Measurements from ENCODE around the gene LRP5.
"Not testable (repeated sequence)": the region's sequence is repeated elsewhere in the genome, so short reads cannot be mapped to it uniquely, and the experiment has no call there.

Gene LRP5

DNA sequence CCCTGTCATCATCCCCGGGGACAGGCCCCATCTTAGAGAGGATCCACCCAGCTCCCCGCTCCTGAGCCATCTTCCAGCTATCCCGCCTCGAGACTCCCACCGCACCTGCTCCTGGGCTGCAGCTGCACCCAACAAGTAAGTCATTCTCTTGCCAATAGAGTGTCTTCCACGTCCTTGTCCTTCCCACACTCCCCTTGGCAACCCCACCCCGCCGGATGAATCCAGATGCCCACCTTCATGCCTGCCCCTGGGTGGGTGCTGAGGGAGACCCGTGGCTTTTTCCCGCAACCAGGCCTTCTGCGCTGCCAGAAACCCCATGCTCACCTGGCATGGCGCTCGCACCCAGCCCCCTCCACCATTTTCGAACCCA lies 29.5 kb upstream of the LRP5 start:
- no peak for DNase-seq

GRCh38 chr11:68284588-68284987 lies 27.8 kb upstream of the LRP5 start:
- not testable (repeated sequence) for DNase-seq

DNA sequence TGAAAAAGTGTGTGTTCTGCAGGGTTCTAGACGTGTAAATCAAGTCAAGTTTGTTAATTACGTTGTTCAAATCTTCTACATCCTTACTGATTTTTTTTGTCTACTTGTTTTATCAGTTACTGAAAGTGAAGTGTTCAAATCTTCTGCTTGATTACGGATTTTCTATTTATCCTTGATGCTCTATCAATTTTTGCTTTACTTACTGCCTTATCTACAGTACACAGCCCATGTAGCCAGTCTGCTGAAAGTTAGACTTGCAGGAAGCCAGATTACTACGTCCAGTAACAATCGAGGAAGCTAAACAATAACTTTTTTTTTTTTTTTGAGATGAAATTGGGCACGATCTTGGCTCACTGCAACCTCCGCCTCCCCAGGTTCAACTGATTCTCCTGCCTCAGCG lies 25.0 kb upstream of the LRP5 start:
- no peak for DNase-seq

DNA sequence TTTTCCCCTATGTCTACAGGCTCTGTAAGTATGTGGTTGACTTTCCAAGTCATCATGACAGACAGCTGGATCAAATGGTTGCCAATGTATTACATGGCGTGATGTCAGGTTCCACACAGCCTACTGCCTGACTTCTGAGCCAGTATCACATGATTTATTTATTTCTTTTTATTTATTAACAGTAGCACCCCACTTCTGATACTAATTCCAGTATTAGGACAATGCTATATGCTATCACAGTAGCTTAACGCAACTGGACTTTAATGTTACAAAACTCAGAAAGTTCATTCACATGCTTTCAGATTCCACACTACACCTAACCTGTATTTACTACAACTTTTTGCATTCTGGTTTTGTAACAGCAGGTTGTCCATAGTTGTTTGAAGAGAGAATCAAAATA lies 22.9 kb upstream of the LRP5 start:
- no peak for DNase-seq

- no peak for DNase-seq
Measured at GRCh38 chr11:68293708-68294107, 18.7 kb upstream of the LRP5 start.

DNA sequence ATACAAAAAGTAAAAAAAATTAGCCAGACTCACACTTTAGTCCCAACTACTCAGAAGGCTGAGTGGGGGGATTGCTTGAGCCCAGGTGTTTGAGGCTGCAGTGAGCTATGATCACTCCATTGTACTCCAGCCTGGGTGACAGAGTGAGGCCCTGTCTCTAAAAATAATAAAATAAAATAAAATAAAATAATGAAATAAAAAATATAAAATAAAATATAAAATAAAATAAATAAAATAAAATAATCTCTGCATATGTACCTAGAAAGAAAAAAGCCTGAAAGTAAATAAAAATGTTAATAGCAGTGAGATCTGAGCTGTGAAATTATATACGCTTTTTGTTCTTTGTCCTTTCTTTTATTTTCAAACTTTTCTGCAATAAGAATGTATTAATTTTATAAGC lies 17.1 kb upstream of the LRP5 start:
- no peak for DNase-seq

- no peak for DNase-seq
Measured at GRCh38 chr11:68295940-68296339, 16.5 kb upstream of the LRP5 start.

DNA sequence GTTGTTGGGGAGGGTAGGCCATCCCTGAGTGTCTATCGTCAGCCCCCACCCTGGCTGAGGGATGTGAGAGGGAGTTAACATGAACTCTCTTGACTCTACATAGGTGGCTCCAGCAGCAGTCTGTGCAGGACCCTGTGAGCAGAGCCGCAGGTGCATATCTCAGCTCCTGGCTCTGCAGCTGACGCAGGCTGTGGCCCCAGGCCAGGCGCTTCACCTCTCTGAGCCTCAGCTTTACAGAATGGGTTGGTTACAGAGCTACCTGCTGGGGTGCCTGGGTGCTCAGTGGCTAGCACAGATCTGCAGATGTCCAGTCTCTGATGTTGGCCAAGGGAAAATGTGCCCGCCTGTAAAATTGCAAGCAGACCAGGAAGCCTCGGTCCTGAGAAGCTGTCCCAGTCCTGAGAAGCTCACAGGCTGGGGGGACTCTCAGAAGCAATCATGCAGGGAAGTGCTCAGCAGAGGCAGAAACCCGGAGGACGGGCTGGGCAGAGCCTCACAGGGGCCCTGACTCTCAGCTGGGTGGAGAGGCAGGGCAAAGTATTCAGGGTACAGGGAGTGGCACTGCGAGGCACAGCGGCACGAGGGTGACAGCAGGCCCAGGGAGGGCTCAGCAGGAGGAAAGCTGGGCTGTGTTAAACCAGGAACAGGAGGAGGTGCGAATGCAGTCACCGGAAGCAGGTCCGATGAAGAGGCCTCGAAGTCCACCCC lies 15.9 kb upstream of the LRP5 start:
- DNase-seq, result no peak

DNA sequence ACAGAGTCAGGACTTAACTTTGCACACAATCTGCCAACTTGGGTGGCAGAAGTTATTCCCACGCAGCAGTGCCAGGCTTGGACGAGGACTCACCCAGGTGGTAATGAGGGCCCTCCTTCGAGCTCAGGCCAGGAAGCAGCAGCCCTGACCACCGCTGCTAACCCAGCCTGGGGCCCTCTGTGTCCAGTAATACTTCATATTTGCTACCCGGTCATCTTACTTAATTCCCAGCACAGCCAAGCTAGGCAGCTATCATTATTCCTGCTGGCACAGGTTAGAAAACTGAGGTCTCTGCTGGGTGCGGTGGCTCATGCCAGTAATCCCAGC lies 15.4 kb upstream of the LRP5 start:
- no peak for DNase-seq

GRCh38 chr11:68297494-68297811 lies 14.9 kb upstream of the LRP5 start:
- no peak for DNase-seq

DNA sequence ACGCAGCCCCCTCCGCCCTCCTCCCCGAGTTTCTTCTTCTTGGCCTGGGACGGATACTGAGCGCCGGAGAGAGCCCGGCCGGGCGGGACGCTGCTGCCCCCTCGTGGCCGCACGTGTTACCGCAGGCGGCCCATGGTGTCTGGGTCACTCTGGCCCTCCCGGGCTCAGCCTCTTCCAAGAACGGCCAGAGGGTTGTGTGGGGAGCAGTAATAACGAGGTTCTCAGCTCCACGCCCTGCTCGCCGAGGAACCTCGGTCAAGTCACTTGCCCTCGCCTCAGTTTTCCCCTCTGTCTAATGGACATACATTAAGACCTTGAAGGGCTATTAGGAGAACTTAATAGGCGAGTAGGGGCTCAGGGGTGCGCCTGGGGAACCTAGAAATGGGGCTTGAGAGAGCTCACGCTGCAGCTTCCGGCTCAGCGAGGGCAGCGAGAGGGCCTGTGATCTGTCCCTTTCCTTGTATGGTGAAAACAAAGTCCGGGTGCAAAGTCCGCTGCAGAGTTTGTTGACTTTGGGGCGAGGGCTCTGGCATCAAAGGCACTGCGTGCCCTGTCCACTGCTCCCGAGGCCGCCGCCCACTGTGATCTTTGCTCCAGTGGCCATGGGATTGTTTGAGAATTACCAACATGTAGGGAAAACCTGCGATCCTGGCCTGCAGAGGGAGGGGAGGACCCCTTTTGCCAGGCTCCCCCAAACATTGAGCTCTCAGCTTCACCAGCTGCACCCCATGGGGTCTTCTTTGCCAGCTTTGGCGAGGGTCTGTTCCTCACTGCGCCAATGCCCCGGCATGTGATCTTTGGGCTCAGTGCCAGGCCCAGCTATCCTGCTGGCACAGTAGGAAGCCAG lies 14.4 kb upstream of the LRP5 start:
- no peak for DNase-seq

GRCh38 chr11:68298659-68299516 lies 13.5 kb upstream of the LRP5 start:
- DNase-seq, result no peak

GRCh38 chr11:68299517-68299879 lies 12.9 kb upstream of the LRP5 start:
- DNase-seq, result not testable (repeated sequence)

- no peak for DNase-seq
Measured at GRCh38 chr11:68300076-68300830, 12.1 kb upstream of the LRP5 start.

DNA sequence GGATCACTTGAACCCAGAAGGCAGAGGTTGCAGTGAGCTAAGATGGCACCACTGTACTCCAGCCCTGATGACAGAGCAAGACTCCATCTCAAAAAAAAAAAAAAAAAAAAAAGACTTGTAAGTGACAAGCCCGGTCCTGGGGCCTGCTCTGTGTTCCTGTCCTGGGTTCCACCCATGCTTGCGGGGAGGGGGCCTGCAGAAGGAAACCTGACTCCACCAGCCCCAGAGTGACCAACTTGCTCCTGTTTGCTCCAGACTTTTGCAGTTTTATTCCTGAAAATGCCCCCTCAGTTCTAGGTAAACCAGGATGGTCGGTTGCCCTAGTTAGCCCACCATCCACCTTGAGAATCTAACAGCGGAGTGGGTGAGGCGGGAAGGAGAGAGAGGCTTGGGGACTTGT lies 10.1 kb upstream of the LRP5 start:
- DNase-seq, result no peak

DNA sequence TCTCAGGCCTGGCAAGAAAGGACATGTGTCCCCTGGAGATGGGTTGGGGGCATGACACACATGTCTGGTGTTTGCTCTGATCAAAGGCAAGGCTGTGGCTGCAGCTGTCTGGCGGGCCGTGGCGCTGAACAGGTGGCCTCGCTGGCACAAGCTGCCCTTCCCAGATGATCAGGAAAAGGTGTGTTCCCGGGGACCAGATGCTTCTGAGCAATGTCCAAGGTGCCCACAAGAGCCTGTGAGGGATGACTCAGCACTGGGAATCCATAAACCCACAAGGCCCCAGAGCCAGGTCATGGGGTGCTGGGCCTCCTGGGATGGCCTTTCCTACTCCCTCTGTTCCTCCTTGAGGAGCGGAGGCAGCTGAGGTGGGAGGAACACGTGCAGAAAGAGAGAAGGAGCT lies 9.7 kb upstream of the LRP5 start:
- no peak for DNase-seq

GRCh38 chr11:68303083-68303482 lies 9.3 kb upstream of the LRP5 start:
- no peak for DNase-seq

DNA sequence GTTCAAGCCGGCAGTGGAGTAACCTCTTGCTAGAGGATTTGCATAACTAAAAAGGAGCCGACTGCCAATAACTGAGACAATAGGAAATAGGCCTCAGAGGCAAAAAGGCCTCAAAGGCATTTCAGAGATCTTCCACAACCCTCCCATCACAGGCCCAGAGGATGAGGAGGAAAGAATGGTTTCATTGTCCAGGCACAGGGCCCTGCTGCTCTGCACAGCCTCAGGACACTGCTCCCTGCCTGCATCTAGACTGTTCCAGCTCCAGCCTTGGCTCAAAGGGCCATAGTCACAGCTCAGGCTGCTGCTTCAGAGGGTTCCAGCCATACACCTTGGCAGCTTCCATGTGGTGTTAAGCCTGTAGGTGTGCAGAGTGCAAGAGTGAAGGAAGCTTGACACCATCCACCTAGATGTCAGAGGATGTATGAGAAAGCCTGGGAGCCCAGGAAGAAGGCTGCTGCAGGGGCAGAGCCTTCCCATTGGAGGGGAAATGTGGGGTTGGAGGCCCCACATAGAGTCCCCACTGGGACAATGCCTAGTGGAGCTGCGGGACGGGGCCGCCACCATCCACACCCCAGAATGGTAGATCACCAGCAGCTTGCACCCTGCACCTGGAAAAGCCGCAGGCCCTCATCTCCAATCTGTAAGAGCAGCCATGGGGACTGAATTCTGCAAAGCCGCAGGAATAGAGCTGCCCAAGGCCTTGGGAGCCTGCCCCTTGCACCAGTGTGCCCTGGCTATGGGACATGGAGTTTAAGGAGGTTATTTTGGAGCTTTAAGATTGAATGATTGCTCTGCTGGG lies 8.2 kb upstream of the LRP5 start:
- no peak for DNase-seq

DNA sequence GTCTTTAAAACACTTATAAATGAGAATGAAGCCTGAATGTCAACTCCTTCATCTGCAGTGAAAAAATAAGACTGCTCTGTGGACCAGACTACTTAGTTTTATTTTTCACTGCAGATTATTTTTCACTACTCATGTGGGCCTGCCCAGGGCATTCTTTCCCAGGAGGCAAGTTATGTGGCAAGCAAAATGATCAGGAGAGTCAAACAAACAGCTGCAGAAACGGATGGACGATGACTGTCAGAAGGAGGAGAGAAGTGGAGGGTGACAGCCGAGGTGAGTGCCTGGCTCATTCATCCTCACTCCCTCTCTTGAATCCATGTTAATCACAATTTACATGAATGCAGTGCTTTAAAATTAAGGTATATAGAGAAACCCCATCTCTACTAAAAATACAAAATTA lies 5.8 kb upstream of the LRP5 start:
- DNase-seq, result no peak

DNA sequence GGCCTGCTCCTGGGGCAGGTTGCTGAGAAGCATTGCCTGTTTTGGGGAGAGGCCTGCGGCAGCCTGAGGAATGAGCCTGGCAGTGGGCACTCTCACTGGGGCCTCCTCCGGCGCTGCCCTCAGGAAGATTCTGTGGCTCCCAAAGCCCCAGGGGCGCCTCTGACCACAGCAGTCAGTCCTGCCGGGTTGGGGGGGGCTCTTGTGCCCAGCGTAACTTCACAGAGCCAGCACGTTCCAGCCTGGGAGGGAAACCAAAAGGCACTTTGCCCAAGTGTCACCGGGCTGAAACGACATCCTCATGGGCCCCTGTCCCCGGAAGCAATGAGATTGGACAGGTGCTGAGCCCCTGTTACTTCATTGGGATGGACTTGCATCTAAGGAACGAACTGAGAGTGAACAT lies 4.3 kb upstream of the LRP5 start:
- DNase-seq, result no peak

- no peak for DNase-seq
Measured at GRCh38 chr11:68309621-68310185, 2.7 kb upstream of the LRP5 start.

Data from NCI-H1417 treated with DMSO at 0.1 percent for 48 hours (cell line).